K562 (cell line): ENCODE measurements around the gene ATP13A4. TPM values are rescaled to one million over a fixed set of nuclear protein-coding genes. Genes with fewer than 3 reads are reported as not detected.

Experiments used
- ATAC-seq: fragments of 200-7000 bp; cut with Tn5 transposase; 3 replicates; pipeline ENCODE4 v1.9.1; 2020; ENCODE audit warnings: moderate library complexity
- BruUV-seq: library from RNA; stranded (reverse); fragments of 400-500 nt; replicated peaks from 2 replicates; lab custom pipeline; 2021; lab: Mats Ljungman, UMichigan
- CTCF ChIA-PET: fragments of 300-600 bp; formaldehyde crosslinking; extraction: SDS; loops from one replicate; lab custom pipeline; 2021; ENCODE audit warnings: low intra/inter-chr PET ratio; lab: Yijun Ruan, JAX
- POLR2A ChIA-PET: fragments of 300-600, 350-650 bp; sonication (Branson Sonifier 250); formaldehyde crosslinking; extraction: SDS; loops from one replicate; lab custom pipeline; 2021; ENCODE audit warnings: antibody characterized with exemption, inconsistent platforms; lab: Yijun Ruan, JAX
- DNase-seq, 4 experiments: peaks; one replicate each; pipeline versions ENCODE4 v3.0.0 to v3.0.0-alpha.2; 2011 to 2018; ENCODE audit warnings: low spot score in 3 of 4, mixed read lengths in 3 of 4; ENCODE audit errors: extremely low read depth in 1 of 4
- FAIRE-seq: peaks from 2 replicates; lab custom pipeline; 2011; peaks lifted over from hg19 to GRCh38; lab: Jason Lieb, UNC
- H2AFZ ChIP-seq: 2 replicates; pipeline ENCODE4 v1.6.0; 2011; ENCODE audit warnings: low read depth, low read length, control low read depth, inconsistent platforms
- H3K27ac ChIP-seq: fragments of 200-600 bp; 3 replicates; pipeline ENCODE4 v1.8.0; 2011; ENCODE audit warnings: low read depth, mild to moderate bottlenecking, control low read depth, inconsistent platforms, low read length, moderate library complexity, mixed read lengths; ENCODE audit errors: extremely low read depth
- H3K27me3 ChIP-seq, 2 experiments: fragments of 300-600 bp in 1 of 2; 2 replicates in 1 of 2; 3 replicates in 1 of 2; pipeline versions ENCODE4 v1.6.0 to v1.8.0; 2011; ENCODE audit warnings: inconsistent platforms in 2 of 2, low read length in 2 of 2, mild to moderate bottlenecking in 1 of 2, mixed read lengths in 1 of 2, moderate library complexity in 1 of 2; ENCODE audit not compliant: control insufficient read depth in 2 of 2, insufficient read depth in 2 of 2
- H3K36me3 ChIP-seq: fragments of 300-600 bp; 3 replicates; pipeline ENCODE4 v1.8.0; 2011; ENCODE audit warnings: mild to moderate bottlenecking, low read length, inconsistent platforms; ENCODE audit not compliant: control insufficient read depth, insufficient read depth
- H3K4me1 ChIP-seq, 2 experiments: fragments of 200-600 bp in 1 of 2; replicated peaks in 1 of 2; 2 replicates in 1 of 2; 3 replicates in 1 of 2; pipeline versions ENCODE4 v1.5.1 to v1.8.0; 2011; ENCODE audit warnings: inconsistent platforms in 2 of 2, low read length in 2 of 2, mild to moderate bottlenecking in 1 of 2, mixed read lengths in 1 of 2, moderate library complexity in 1 of 2; ENCODE audit not compliant: control insufficient read depth in 2 of 2, insufficient read depth in 2 of 2
- H3K4me2 ChIP-seq: 2 replicates; pipeline ENCODE4 v1.6.1; 2011; ENCODE audit warnings: low read length, control low read depth, inconsistent platforms, mixed read lengths; ENCODE audit not compliant: insufficient read depth
- H3K4me3 ChIP-seq: fragments of 200-600 bp; sonication (generic), shearing (Covaris generic); 2 replicates; pipeline ENCODE4 v1.5.1; 2016; ENCODE audit warnings: control low read depth, inconsistent platforms
- H3K79me2 ChIP-seq: fragments of 200-600 bp; 3 replicates; pipeline ENCODE4 v1.8.0; 2011; ENCODE audit warnings: low read length, inconsistent platforms; ENCODE audit not compliant: control insufficient read depth, insufficient read depth
- H3K9ac ChIP-seq, 2 experiments: 2 replicates each; pipeline versions ENCODE4 v1.6.0 to v1.6.1; 2011; ENCODE audit warnings: low read depth in 2 of 2, low read length in 2 of 2, control low read depth in 1 of 2, inconsistent platforms in 1 of 2, mild to moderate bottlenecking in 1 of 2, mixed read lengths in 1 of 2; ENCODE audit not compliant: insufficient read depth in 1 of 2
- H3K9me1 ChIP-seq: one replicate; pipeline ENCODE4 v1.6.0; 2011; ENCODE audit warnings: inconsistent platforms, mild to moderate bottlenecking, low read length, moderate library complexity; ENCODE audit not compliant: control insufficient read depth, insufficient read depth
- H3K9me3 ChIP-seq: replicated peaks from 2 replicates; pipeline ENCODE4 v1.5.1; 2011; ENCODE audit warnings: low read depth, low read length, inconsistent platforms; ENCODE audit not compliant: control insufficient read depth, insufficient read depth
- H4K20me1 ChIP-seq: replicated peaks from 2 replicates; pipeline ENCODE4 v1.6.1; 2011; ENCODE audit warnings: low read length, inconsistent platforms, mixed read lengths; ENCODE audit not compliant: control insufficient read depth, insufficient read depth
- MBD1 ChIP-seq: fragments of 250-450 bp; sonication (Bioruptor Pico); IDR thresholded peaks from 2 replicates; pipeline ENCODE4 v1.8.0; 2022; ENCODE audit warnings: inconsistent platforms
- PTBP1 ChIP-seq: fragments of 200-400 bp; formaldehyde crosslinking; IDR thresholded peaks from 2 replicates; pipeline ENCODE4 v1.6.1; 2017; ENCODE audit warnings: low read depth, low read length
- ZBED1 ChIP-seq: IDR thresholded peaks from 2 replicates; pipeline ENCODE4 v1.6.1; 2014
- ZFP36 ChIP-seq: fragments of 150-350 bp; IDR thresholded peaks from 2 replicates; pipeline ENCODE4 v1.6.1; 2018; ENCODE audit warnings: low read length, low read depth; ENCODE audit not compliant: partially characterized antibody
- ZNF146 ChIP-seq: IDR thresholded peaks from one replicate; pipeline ENCODE4 v1.6.1; 2018; ENCODE audit warnings: missing compliant biosample characterization; ENCODE audit not compliant: unreplicated experiment
- ZNF444 ChIP-seq: fragments of 250-450 bp; sonication (Bioruptor Pico); IDR thresholded peaks from 2 replicates; pipeline ENCODE4 v1.4.0; 2020; ENCODE audit warnings: mild to moderate bottlenecking, moderate library complexity
- WGBS: fragments of 100-300 bp; shearing (Covaris generic); methylation state at CpG from one replicate; pipeline ENCODE4 v1.1.6; 2016; ENCODE audit warnings: low coverage, mixed read lengths; ENCODE audit not compliant: insufficient coverage; ENCODE audit errors: missing lambda C conversion rate; 5-methylcytosine and 5-hydroxymethylcytosine counted together
- in situ Hi-C: fragments of 300-500 bp; cut with MboI; formaldehyde crosslinking; loops from 4 replicates; pipeline ENCODE4 v1.15.0; 2018; ENCODE audit warnings: inconsistent platforms, mixed read lengths
- intact Hi-C: fragments of 100-400 bp; cut with micrococcal nuclease; formaldehyde crosslinking; loops from 2 replicates; pipeline ENCODE4 v1.14.2; 2022
- polyA plus RNA-seq, 8 experiments: library from polyadenylated mRNA; depleted of rRNA in 4 of 8; stranded (reverse) in 5 of 8; unstranded in 3 of 8; fragments of >200 nt; fragmentation: Nextera tagmentation in 2 of 8; fragmentation: Illumina TruSeq in 1 of 8; extraction: Ambion mirVana in 2 of 8; extraction: Trizol in 1 of 8; gene quantifications; 2 replicates each; pipeline versions ENCODE4 v1.2.1 to v1.2.3, GENCODE V29; 2011 to 2014; ENCODE audit warnings: inconsistent platforms in 1 of 8, missing spikeins in 1 of 8
- total RNA-seq, 7 experiments: library from RNA; depleted of rRNA in 6 of 7; stranded (reverse); fragments of >200 nt in 6 of 7; fragmentation: Illumina TruSeq in 2 of 7; extraction: Trizol in 2 of 7; gene quantifications; 2 replicates each; pipeline versions ENCODE4 v1.2.1 to v1.2.3, GENCODE V29; 2011 to 2021; ENCODE audit warnings: low replicate concordance in 1 of 7
- TF ChIP-seq, protein P1 (sequence below): fragments of 250-450 bp; sonication (Bioruptor Pico); IDR thresholded peaks from 2 replicates; pipeline ENCODE4 v1.4.0; 2020; ENCODE audit warnings: borderline replicate concordance
- TF ChIP-seq, protein P2 (sequence below): fragments of 450-650 bp; formaldehyde crosslinking; IDR thresholded peaks from 2 replicates; pipeline ENCODE4 v1.4.0; 2020; ENCODE audit warnings: mild to moderate bottlenecking

The ATP13A4 gene
- total and polyA plus RNA-seq, 9 of the 15 experiments (the other 6 are each of a cell fraction or from before 2014, with no cell fraction given) = 0.03 to 0.14 (median 0.07) TPM; not detected in 6

GRCh38 chr3:193545304-193545703 is 9.4 kb downstream of the ATP13A4 start:
- CTCF ChIA-PET = no interaction called here

More at GRCh38 chr3:193545304-193545703, 9.4 kb downstream of the ATP13A4 start:
- H3K36me3 ChIP-seq = no peaks in the 10 kb centered on the region
- ATAC-seq = no peak
- intact Hi-C loops (no loop called here), in situ Hi-C loops (no loop called here)
- H3K9me3 ChIP-seq = no peaks in the 10 kb centered on the region
- FAIRE-seq = no peak
- WGBS = 0% methylated on average over 1 of the region's 1 CpG
- H3K9ac ChIP-seq = no peak overlapping the region
- H2AFZ ChIP-seq = no peak overlapping the region
- H3K4me2 ChIP-seq = no peak overlapping the region
- no peaks in the 10 kb centered on the region for H3K27me3 ChIP-seq
- no peaks in the 10 kb centered on the region for H3K4me1 ChIP-seq
- H4K20me1 ChIP-seq = no peaks in the 10 kb centered on the region
- H3K9me1 ChIP-seq = no peaks in the 10 kb centered on the region
- BruUV-seq = no TSS peak
- POLR2A ChIA-PET = no interaction called here
- DNase-seq = no peak
- no peak overlapping the region for H3K27ac ChIP-seq
- H3K79me2 ChIP-seq = no peaks in the 10 kb centered on the region
- H3K4me3 ChIP-seq = no peak overlapping the region
- TF ChIP-seq, protein P1, sequence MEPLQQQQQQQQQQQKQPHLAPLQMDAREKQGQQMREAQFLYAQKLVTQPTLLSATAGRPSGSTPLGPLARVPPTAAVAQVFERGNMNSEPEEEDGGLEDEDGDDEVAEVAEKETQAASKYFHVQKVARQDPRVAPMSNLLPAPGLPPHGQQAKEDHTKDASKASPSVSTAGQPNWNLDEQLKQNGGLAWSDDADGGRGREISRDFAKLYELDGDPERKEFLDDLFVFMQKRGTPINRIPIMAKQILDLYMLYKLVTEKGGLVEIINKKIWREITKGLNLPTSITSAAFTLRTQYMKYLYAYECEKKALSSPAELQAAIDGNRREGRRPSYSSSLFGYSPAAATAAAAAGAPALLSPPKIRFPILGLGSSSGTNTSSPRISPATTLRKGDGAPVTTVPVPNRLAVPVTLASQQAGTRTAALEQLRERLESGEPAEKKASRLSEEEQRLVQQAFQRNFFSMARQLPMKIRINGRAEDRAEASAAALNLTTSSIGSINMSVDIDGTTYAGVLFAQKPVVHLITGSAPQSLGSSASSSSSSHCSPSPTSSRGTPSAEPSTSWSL = no peak
- no peak for TF ChIP-seq ZNF146
- TF ChIP-seq, protein P2, sequence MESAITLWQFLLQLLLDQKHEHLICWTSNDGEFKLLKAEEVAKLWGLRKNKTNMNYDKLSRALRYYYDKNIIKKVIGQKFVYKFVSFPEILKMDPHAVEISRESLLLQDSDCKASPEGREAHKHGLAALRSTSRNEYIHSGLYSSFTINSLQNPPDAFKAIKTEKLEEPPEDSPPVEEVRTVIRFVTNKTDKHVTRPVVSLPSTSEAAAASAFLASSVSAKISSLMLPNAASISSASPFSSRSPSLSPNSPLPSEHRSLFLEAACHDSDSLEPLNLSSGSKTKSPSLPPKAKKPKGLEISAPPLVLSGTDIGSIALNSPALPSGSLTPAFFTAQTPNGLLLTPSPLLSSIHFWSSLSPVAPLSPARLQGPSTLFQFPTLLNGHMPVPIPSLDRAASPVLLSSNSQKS (CRISPR knock-in tag) = no peak
- no peak for TF ChIP-seq ZBED1
- no peak for TF ChIP-seq PTBP1
- no peak for TF ChIP-seq MBD1
- TF ChIP-seq ZFP36 = no peak
- no peak for TF ChIP-seq ZNF444 (CRISPR knock-in tag)
